ENCODE data around the gene CCDC127.

The CCDC127 gene

DNA sequence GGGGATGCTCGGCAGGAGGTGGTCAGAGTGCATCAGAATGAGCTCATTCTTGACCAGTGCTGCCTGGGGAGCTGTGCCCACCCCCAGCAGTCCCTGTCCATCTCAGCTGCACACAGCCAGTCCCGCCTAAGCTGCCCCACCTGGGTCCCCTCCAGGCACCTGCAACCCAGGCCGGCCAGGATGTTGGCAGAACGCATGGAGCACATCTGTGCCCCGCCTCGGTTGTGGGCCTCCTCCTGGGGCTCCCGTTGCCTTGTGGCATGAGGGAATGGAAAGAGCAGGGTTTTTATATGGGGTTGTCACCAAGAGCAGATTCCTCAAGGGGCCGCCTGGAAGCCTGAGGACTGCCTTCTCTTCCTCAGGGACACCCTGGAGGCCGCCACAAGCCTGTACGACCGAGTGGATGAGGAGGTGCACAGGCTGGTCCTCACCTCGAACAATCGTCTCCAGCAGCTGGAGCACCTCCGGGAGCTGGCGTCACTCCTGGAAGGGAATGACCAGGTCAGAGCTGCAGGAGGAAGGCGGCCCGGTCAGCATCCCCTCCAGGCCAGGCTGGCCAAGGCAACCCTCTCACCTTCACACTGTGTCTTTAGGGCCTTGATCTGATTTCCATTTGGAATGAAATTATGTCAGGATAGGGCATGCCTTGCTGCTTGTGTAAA is 61.4 kb downstream of the CCDC127 start:
- ATAC-seq = no peak
- TF ChIP-seq ZFP3 (CRISPR knock-in tag; IDR thresholded peaks at IDR 0.05) (no peak), BACH2 (CRISPR knock-in tag; IDR thresholded peaks at IDR 0.05; ENCODE audit: borderline replicate concordance) (no peak)

DNA sequence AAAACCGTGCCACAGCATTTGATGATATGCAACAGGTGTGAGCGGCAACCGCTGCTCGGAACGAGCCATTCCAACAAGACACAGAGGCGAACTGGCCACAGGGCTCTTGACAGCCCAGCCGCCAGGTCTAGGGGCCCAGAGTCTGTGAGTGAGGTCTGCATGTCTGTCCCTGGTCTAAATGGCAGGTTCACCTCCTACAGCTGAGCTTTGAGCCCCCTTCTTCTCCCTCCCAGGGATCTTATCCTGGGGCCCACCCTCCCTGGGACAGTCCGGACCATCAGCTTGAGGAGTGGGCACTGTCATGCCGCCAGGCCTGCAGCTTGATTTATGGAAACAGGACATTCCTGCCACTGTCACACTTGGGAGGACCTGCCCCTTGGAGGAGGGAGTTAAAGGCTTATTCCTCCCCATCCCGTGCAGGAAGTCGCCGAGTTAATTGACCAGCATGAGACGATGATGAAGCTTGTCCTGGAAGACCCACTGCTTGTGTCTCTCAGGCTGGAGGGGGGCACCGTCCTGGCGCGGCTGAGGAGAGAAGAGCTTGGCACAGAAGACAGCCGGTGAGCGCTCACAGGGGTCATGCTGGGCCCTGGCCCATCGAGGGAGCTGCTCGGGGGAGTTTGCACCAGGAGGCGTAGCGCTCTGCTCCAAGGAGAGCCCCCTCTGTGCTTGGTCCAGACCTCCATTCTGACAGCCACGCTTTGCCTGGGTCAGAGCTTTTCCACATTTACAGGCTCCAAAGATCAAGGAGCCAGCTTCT is 62.1 kb downstream of the CCDC127 start:
- ATAC-seq = no peak

GRCh38 chr5:154826-155225 is 63.1 kb downstream of the CCDC127 start:
- no peak for ATAC-seq
- no peak for TF ChIP-seq CREB5 (CRISPR knock-in tag; IDR thresholded peaks at IDR 0.05; ENCODE audit: low read depth)
- TF ChIP-seq TCF4 (CRISPR knock-in tag; IDR thresholded peaks at IDR 0.05; ENCODE audit: borderline replicate concordance) = no peak
- TF ChIP-seq, protein P1, sequence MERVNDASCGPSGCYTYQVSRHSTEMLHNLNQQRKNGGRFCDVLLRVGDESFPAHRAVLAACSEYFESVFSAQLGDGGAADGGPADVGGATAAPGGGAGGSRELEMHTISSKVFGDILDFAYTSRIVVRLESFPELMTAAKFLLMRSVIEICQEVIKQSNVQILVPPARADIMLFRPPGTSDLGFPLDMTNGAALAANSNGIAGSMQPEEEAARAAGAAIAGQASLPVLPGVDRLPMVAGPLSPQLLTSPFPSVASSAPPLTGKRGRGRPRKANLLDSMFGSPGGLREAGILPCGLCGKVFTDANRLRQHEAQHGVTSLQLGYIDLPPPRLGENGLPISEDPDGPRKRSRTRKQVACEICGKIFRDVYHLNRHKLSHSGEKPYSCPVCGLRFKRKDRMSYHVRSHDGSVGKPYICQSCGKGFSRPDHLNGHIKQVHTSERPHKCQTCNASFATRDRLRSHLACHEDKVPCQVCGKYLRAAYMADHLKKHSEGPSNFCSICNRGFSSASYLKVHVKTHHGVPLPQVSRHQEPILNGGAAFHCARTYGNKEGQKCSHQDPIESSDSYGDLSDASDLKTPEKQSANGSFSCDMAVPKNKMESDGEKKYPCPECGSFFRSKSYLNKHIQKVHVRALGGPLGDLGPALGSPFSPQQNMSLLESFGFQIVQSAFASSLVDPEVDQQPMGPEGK (CRISPR knock-in tag; IDR thresholded peaks at IDR 0.05; ENCODE audit: borderline replicate concordance) = no peak
- no peak for TF ChIP-seq ZFP30 (CRISPR knock-in tag; IDR thresholded peaks at IDR 0.05)
- TF ChIP-seq ZC3H10 (CRISPR knock-in tag; IDR thresholded peaks at IDR 0.05) = no peak
- no peak for TF ChIP-seq BACH2 (CRISPR knock-in tag; IDR thresholded peaks at IDR 0.05; ENCODE audit: borderline replicate concordance)
- TF ChIP-seq CSDC2 (CRISPR knock-in tag; IDR thresholded peaks at IDR 0.05) = no peak
- TF ChIP-seq, protein P2, sequence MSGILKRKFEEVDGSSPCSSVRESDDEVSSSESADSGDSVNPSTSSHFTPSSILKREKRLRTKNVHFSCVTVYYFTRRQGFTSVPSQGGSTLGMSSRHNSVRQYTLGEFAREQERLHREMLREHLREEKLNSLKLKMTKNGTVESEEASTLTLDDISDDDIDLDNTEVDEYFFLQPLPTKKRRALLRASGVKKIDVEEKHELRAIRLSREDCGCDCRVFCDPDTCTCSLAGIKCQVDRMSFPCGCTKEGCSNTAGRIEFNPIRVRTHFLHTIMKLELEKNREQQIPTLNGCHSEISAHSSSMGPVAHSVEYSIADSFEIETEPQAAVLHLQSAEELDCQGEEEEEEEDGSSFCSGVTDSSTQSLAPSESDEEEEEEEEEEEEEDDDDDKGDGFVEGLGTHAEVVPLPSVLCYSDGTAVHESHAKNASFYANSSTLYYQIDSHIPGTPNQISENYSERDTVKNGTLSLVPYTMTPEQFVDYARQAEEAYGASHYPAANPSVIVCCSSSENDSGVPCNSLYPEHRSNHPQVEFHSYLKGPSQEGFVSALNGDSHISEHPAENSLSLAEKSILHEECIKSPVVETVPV (CRISPR knock-in tag; IDR thresholded peaks at IDR 0.05) = no peak
- no peak for TF ChIP-seq ZFP3 (CRISPR knock-in tag; IDR thresholded peaks at IDR 0.05)
- no peak for TF ChIP-seq ZNF8 (CRISPR knock-in tag; IDR thresholded peaks at IDR 0.05)
- TF ChIP-seq ISL1 (CRISPR knock-in tag; IDR thresholded peaks at IDR 0.05) = no peak
- TF ChIP-seq SNAI2 (CRISPR knock-in tag; IDR thresholded peaks at IDR 0.05) = no peak

More for the DNA sequence above, 62.1 kb downstream of the CCDC127 start:
- TF ChIP-seq CREB5 (CRISPR knock-in tag; IDR thresholded peaks at IDR 0.05; ENCODE audit: low read depth) (no peak), BACH2 (CRISPR knock-in tag; IDR thresholded peaks at IDR 0.05; ENCODE audit: borderline replicate concordance) (no peak), ZNF8 (CRISPR knock-in tag; IDR thresholded peaks at IDR 0.05) (no peak), ZNF70 (CRISPR knock-in tag; IDR thresholded peaks at IDR 0.05) (no peak), OSR1 (CRISPR knock-in tag; IDR thresholded peaks at IDR 0.05) (no peak), RARB (CRISPR knock-in tag; IDR thresholded peaks at IDR 0.05) (no peak), ISL1 (CRISPR knock-in tag; IDR thresholded peaks at IDR 0.05) (no peak), ZNF565 (CRISPR knock-in tag; conservative IDR thresholded peaks at IDR 0.05; ENCODE audit: low read depth) (no peak), ESRRG (CRISPR knock-in tag; IDR thresholded peaks at IDR 0.05) (no peak), ZC3H10 (CRISPR knock-in tag; IDR thresholded peaks at IDR 0.05) (no peak), ZFP30 (CRISPR knock-in tag; IDR thresholded peaks at IDR 0.05) (no peak), TCF4 (CRISPR knock-in tag; IDR thresholded peaks at IDR 0.05; ENCODE audit: borderline replicate concordance) (no peak)
- TF ChIP-seq, protein P2 (CRISPR knock-in tag; IDR thresholded peaks at IDR 0.05) = no peak
- TF ChIP-seq, protein P1 (CRISPR knock-in tag; IDR thresholded peaks at IDR 0.05; ENCODE audit: borderline replicate concordance) = no peak
